GM18520 (cell line): ENCODE measurements around the gene AGXT2.
"Not testable (repeated sequence)": the region's sequence is repeated elsewhere in the genome, so short reads cannot be mapped to it uniquely, and the experiment has no call there.

Source experiments
- ATAC-seq: cut with Tn5 transposase; IDR thresholded peaks from one replicate; pipeline ENCODE4 v1.9.1; 2021; ENCODE audit not compliant: unreplicated experiment

AGXT2 gene

GRCh38 chr5:34976347-34976746 lies 71.4 kb downstream of the AGXT2 start:
- ATAC-seq: no peak

- not testable (repeated sequence) for ATAC-seq
Observed at GRCh38 chr5:34971655-34972054, 76.1 kb downstream of the AGXT2 start.

- no peak for ATAC-seq
Observed at GRCh38 chr5:34970552-34970951, 77.2 kb downstream of the AGXT2 start.

GRCh38 chr5:34968258-34968657 lies 79.5 kb downstream of the AGXT2 start:
- ATAC-seq: no peak

- ATAC-seq: no peak
Observed at GRCh38 chr5:34967540-34967939, 80.2 kb downstream of the AGXT2 start.

- peak; percentile 83 for ATAC-seq
Observed at GRCh38 chr5:34959323-34959722, 88.4 kb downstream of the AGXT2 start.

GRCh38 chr5:34957857-34958690 lies 89.7 kb downstream of the AGXT2 start:
- ATAC-seq: no peak

- no peak for ATAC-seq
Observed at GRCh38 chr5:34957321-34957720, 90.4 kb downstream of the AGXT2 start.
